Caco-2 (cell line): ENCODE data around the gene BANF2. TPM values are rescaled to one million over a fixed set of nuclear protein-coding genes. Genes with fewer than 3 reads are reported as not detected.

Source experiments
- BruUV-seq: library from RNA; stranded (reverse); fragments of 400-500 nt; replicated peaks from 2 replicates; lab custom pipeline; 2021; lab: Mats Ljungman, UMichigan
- CTCF ChIA-PET: fragments of 300-600 bp; sonication (Branson Sonifier 250); formaldehyde crosslinking; loops from one replicate; lab custom pipeline; 2022; ENCODE audit warnings: antibody characterized with exemption; lab: Charles Lee
- POLR2A ChIA-PET: fragments of 300-600 bp; sonication (Branson Sonifier 250); formaldehyde crosslinking; loops from one replicate; lab custom pipeline; 2022; ENCODE audit warnings: antibody characterized with exemption; lab: Charles Lee
- DNase-seq, 2 experiments: peaks; one replicate each; pipeline versions ENCODE4 v3.0.0 to v3.0.0-alpha.2; 2020 to 2022
- H3K27me3 ChIP-seq: replicated peaks from 2 replicates; pipeline ENCODE4 v1.6.0; 2011; ENCODE audit warnings: low read length; ENCODE audit not compliant: control insufficient read depth, insufficient read depth
- H3K36me3 ChIP-seq: 2 replicates; pipeline ENCODE4 v1.5.1; 2011; ENCODE audit warnings: low read length; ENCODE audit not compliant: control insufficient read depth, insufficient read depth
- H3K4me1 ChIP-seq: fragments of 250-450 bp; sonication (Bioruptor Pico); 2 replicates; pipeline ENCODE4 v1.5.1; 2020; ENCODE audit warnings: mild to moderate bottlenecking
- H3K4me3 ChIP-seq: 2 replicates; pipeline ENCODE4 v1.5.1; 2011; ENCODE audit warnings: low read depth, mild to moderate bottlenecking, control low read depth, low read length
- H3K9me3 ChIP-seq: fragments of 250-450 bp; sonication (Bioruptor Pico); 2 replicates; pipeline ENCODE4 v1.5.1; 2020; ENCODE audit warnings: mild to moderate bottlenecking, moderate library complexity
- H3K27ac Mint-ChIP-seq: one replicate; pipeline ENCODE4 v1.8.0; 2022; ENCODE audit warnings: mixed read lengths; ENCODE audit not compliant: unreplicated experiment
- H3K27me3 Mint-ChIP-seq: one replicate; pipeline ENCODE4 v1.8.0; 2022; ENCODE audit warnings: mixed read lengths; ENCODE audit not compliant: insufficient read depth, unreplicated experiment
- H3K36me3 Mint-ChIP-seq: one replicate; pipeline ENCODE4 v1.8.0; 2022; ENCODE audit warnings: mild to moderate bottlenecking, mixed read lengths; ENCODE audit not compliant: insufficient read depth, unreplicated experiment
- H3K4me1 Mint-ChIP-seq: one replicate; pipeline ENCODE4 v1.8.0; 2022; ENCODE audit warnings: low read depth, mixed read lengths; ENCODE audit not compliant: unreplicated experiment
- H3K4me3 Mint-ChIP-seq: one replicate; pipeline ENCODE4 v1.8.0; 2022; ENCODE audit warnings: mild to moderate bottlenecking, moderate library complexity, mixed read lengths; ENCODE audit not compliant: unreplicated experiment
- H3K9me3 Mint-ChIP-seq: one replicate; pipeline ENCODE4 v1.8.0; 2022; ENCODE audit warnings: mixed read lengths; ENCODE audit not compliant: unreplicated experiment
- intact Hi-C: fragments of 100-400 bp; cut with micrococcal nuclease; formaldehyde crosslinking; loops from one replicate; pipeline ENCODE4 v1.10.0; 2022; ENCODE audit not compliant: unreplicated experiment
- total RNA-seq: library from RNA; stranded (reverse); gene quantifications from 2 replicates; pipeline ENCODE4 v1.2.3, GENCODE V29; 2022
- TF ChIP-seq, protein P1 (sequence below), 2 experiments: fragments of 200-600 bp in 1 of 2; IDR thresholded peaks; 1 replicate in 1 of 2; 2 replicates in 1 of 2; pipeline versions ENCODE4 v1.5.1 to v1.8.0; 2011 to 2022; ENCODE audit warnings: antibody characterized with exemption in 1 of 2, control low read depth in 1 of 2, inconsistent platforms in 1 of 2, low read depth in 1 of 2, low read length in 1 of 2, mild to moderate bottlenecking in 1 of 2, moderate library complexity in 1 of 2; ENCODE audit not compliant: insufficient read depth in 1 of 2, severe bottlenecking in 1 of 2, unreplicated experiment in 1 of 2

BANF2 gene
- total RNA-seq, 1 experiment from 2014 or later: 2.1 TPM

DNA sequence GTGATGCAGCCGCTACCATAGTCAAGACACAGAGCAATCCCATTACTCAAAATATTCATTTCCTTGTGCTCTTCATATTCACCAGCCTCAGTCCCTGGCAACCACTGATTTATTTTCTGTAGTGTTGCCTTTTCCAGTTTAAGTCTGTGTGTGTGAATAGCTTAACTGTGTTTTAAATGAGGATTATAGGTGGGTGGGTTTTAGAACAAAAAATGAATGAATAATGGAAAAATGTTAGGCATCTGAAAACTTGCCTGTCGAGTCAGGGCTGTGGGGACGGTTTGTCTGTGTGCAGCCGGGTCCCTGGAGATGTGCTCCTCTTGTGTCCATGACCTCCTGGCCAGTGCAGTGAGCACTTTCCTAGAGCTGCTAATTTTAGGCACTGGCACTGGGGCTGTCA, 27.1 kb downstream of the BANF2 start:
- Mint-ChIP-seq H3K27me3 (no peaks in the 10 kb centered on the region), H3K27ac (no peak overlapping the region), H3K36me3 (peaks cover 16% of the 10 kb centered on the region), H3K4me1 (peaks cover 39% of the 10 kb centered on the region), H3K9me3 (no peaks in the 10 kb centered on the region), H3K4me3 (no peak overlapping the region)
- peaks cover 28% of the 10 kb centered on the region for H3K4me1 ChIP-seq
- ChIA-PET POLR2A (interaction anchor here (1.2 kb wide), 1 partner anchor 44 kb away, joined by 24 read pairs; the partner anchor contains the start of gene RRBP1), CTCF (no interaction called here)
- H3K4me3 ChIP-seq: no peak overlapping the region
- no peaks in the 10 kb centered on the region for H3K27me3 ChIP-seq
- DNase-seq: no peak
- peaks cover 5% of the 10 kb centered on the region; the same call in 1 of the 2 replicates for H3K9me3 ChIP-seq
- no peaks in the 10 kb centered on the region for H3K36me3 ChIP-seq
- BruUV-seq: no TSS peak
- TF ChIP-seq, protein P1, sequence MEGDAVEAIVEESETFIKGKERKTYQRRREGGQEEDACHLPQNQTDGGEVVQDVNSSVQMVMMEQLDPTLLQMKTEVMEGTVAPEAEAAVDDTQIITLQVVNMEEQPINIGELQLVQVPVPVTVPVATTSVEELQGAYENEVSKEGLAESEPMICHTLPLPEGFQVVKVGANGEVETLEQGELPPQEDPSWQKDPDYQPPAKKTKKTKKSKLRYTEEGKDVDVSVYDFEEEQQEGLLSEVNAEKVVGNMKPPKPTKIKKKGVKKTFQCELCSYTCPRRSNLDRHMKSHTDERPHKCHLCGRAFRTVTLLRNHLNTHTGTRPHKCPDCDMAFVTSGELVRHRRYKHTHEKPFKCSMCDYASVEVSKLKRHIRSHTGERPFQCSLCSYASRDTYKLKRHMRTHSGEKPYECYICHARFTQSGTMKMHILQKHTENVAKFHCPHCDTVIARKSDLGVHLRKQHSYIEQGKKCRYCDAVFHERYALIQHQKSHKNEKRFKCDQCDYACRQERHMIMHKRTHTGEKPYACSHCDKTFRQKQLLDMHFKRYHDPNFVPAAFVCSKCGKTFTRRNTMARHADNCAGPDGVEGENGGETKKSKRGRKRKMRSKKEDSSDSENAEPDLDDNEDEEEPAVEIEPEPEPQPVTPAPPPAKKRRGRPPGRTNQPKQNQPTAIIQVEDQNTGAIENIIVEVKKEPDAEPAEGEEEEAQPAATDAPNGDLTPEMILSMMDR (IDR thresholded peaks at IDR 0.05; ENCODE audit: insufficient read depth in 1 of 2, low read depth in 1 of 2, low read length in 1 of 2, severe bottlenecking in 1 of 2, unreplicated experiment in 1 of 2): no peak
- intact Hi-C loops: no loop called here

DNA sequence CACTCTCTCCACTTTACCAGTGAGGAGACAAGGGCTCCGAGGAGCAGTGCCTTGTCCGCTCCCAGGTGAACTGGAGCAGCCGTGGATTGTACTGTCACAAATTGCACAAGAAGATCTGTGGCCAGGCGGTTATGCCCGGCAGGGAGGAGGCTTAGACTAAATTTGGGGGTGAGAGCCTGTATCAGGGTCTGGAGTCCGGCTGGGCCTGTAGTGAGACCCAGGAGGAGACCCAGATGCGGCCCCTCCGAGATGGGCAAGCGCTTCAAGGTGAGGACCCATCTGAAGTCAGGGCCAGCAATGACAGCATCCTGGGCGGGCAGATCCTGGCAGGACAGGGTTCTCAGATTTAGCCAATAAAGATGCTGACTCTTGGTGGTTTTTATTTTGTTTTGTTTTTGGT, 27.6 kb downstream of the BANF2 start:
- ChIA-PET CTCF (no interaction called here), POLR2A (interaction anchor here (1.2 kb wide), 1 partner anchor 45 kb away, joined by 24 read pairs; the partner anchor contains the start of gene RRBP1)
- TF ChIP-seq, protein P1 (IDR thresholded peaks at IDR 0.05; ENCODE audit: insufficient read depth in 1 of 2, low read depth in 1 of 2, low read length in 1 of 2, severe bottlenecking in 1 of 2, unreplicated experiment in 1 of 2): no peak
- no peak for DNase-seq
- Mint-ChIP-seq H3K27ac (no peak overlapping the region), H3K9me3 (no peaks in the 10 kb centered on the region), H3K4me3 (no peak overlapping the region), H3K36me3 (peaks cover 11% of the 10 kb centered on the region), H3K27me3 (no peaks in the 10 kb centered on the region), H3K4me1 (peaks cover 35% of the 10 kb centered on the region)
- no peaks in the 10 kb centered on the region for H3K27me3 ChIP-seq
- H3K4me1 ChIP-seq: peaks cover 26% of the 10 kb centered on the region
- BruUV-seq: no TSS peak
- peaks cover 5% of the 10 kb centered on the region; the same call in 1 of the 2 replicates for H3K9me3 ChIP-seq
- H3K4me3 ChIP-seq: no peak overlapping the region
- intact Hi-C loops: no loop called here
- H3K36me3 ChIP-seq: no peaks in the 10 kb centered on the region

DNA sequence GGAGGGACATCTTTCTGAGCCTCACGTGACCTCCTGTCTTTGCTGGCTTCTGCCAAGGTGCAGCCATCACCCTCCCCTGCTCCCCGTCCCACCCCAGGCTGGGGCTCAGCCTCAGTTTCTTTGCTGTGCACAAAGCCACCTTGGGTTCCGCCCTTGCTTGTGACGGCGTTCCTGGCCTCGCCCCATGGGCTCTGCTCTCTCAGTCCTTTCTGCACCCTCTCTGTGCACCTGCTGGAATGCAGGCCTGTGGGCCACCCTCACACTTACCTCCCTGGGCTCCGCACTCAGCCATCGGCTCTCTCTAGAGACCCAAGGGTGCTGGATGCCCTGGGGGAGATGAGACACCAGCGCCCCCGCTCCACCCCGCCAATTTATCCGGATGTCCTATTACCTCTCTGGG, 28.3 kb downstream of the BANF2 start:
- intact Hi-C loops: no loop called here
- peaks cover 4% of the 10 kb centered on the region for H3K36me3 Mint-ChIP-seq
- H3K9me3 Mint-ChIP-seq: no peaks in the 10 kb centered on the region
- H3K4me3 Mint-ChIP-seq: no peak overlapping the region
- H3K27me3 Mint-ChIP-seq: no peaks in the 10 kb centered on the region
- Histone ChIP-seq H3K4me1 (peaks cover 19% of the 10 kb centered on the region), H3K9me3 (peaks cover 5% of the 10 kb centered on the region; the same call in 1 of the 2 replicates), H3K36me3 (no peaks in the 10 kb centered on the region), H3K4me3 (no peak overlapping the region), H3K27me3 (no peaks in the 10 kb centered on the region)
- H3K4me1 Mint-ChIP-seq: peaks cover 27% of the 10 kb centered on the region
- TF ChIP-seq, protein P1 (IDR thresholded peaks at IDR 0.05; ENCODE audit: insufficient read depth in 1 of 2, low read depth in 1 of 2, low read length in 1 of 2, severe bottlenecking in 1 of 2, unreplicated experiment in 1 of 2): no peak
- POLR2A ChIA-PET: no interaction called here
- CTCF ChIA-PET: no interaction called here
- DNase-seq: no peak
- no TSS peak for BruUV-seq
- H3K27ac Mint-ChIP-seq: no peak overlapping the region
